ENCODE measurements around the gene SELENOV.
A peak's percentile ranks its signal among the peaks of the same experiment; 100 is the strongest.

The SELENOV gene

DNA sequence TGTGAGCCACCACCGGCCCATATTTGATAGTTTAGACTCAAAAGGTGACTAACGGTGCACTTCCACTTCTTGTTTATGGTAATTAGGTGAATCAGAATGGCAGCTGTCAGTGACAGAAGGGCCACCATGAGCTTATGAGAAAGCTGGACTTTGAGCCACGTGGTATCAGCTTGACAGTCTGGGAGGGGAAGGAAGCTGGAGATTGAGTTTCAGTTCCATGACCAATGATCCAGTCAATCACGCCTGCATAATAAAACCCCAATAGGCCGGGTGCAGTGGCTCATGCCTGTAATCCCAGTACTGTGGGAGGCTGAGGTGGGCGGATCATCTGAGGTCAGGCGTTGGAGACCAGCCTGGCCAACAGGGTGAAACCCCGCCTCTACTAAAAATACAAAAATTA, 9.6 kb downstream of the SELENOV start:
- DNase-seq, result no peak

DNA sequence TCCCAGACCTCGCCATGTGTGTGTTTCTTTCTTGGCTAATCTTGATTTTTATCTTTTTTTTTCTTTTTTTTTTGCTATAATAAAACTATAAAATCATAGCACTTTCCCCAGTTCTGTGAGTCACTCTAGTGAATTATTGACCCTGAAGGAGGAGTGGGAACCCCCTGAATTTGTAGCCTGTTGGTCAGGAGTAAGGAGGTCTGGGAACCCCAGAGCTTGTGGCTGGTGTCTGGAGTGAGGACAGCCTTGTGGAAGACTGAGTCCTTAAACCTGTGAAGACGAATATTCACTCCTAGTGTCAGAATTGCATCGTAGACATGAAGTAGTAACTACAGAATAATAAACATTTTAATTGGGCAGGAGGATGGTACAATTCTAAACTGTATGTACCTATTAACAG, 10.3 kb downstream of the SELENOV start:
- DNase-seq, result no peak

DNA sequence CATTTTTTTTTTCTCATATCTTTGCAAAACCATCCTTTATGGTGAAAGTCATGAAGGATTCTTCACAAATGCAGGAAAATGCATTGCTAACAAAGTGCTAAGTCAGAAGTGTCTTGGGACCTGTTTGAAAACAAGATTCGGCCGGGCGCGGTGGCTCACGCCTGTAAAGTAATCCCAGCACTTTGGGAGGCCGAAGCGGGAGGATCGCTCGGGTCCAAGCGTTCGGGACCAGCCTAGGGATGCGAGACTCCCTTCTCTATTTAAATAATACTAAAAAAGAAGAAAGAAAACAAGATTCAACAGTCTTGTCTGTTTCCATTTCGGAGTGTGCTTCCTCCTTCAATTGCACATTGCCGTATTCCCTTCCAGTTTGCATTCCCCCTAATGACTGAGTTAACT, 16.9 kb downstream of the SELENOV start:
- DNase-seq, result no peak

DNA sequence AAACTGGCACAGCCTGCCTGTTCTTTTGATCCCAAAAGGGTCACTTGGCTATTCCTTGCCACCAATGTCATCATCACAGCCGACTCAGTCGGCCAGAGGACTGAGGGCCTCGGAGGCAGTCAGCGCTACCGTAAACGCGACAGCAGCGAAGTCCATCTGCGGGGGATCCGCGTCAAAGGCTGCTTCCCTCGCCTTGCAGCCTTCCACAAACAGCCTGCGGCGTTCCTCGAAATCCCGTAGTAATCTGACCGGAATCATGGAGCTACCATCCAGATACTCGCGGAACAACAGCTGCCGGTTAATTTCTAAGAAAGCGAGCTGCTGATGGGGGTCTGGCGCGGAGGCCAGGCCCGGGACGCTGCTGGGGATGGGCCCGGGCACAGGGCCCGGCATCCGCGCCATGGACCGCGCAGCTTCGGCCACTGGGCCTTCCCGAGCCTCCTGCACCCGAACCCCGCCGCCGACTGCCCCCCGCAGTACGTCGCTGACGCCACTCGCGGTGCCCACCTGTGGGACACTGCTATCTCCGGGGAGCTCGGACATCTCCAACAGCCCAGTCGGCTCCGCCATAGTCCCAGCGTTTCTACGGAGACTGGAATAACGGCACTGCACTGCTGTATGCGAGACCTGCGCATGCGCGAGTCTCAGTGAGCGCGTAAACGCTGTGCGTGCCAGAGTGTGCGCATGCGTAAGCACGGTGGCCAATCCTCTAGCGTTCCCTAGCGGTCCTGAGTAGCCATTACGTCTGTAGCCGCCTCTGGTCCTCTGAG, 17.5 kb downstream of the SELENOV start, which contains the start of gene EID2B:
EID2B (minus strand) TSS at position 620 of the 770 bp plus-strand sequence; CDS start at position 570, 50 bp downstream.
- peak; percentile 90 for DNase-seq

DNA sequence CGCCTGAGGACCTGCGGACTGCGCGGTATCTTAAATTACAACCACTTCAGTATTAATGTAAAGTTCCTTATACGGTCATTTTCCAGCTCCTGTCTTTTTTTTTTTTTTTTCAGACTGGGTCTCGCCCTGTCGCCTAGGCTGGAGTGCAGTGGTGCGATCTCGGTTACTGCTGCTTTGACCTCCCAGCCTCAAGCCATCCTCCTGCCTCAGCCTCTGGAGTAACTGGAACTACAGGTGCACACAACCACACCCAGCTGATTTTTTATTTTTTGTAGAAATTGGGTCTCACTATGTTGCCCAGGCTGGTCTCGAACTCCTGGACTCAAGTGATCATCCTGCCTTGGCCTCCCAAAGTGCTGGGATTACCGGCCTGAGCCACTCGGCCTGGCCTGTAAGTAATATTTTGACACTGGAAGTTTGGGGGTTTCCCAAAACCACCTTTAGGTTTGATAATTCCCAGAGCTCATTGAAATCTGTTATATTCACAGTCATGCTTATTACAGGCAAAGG, 18.1 kb downstream of the SELENOV start:
- DNase-seq, result no peak

DNA sequence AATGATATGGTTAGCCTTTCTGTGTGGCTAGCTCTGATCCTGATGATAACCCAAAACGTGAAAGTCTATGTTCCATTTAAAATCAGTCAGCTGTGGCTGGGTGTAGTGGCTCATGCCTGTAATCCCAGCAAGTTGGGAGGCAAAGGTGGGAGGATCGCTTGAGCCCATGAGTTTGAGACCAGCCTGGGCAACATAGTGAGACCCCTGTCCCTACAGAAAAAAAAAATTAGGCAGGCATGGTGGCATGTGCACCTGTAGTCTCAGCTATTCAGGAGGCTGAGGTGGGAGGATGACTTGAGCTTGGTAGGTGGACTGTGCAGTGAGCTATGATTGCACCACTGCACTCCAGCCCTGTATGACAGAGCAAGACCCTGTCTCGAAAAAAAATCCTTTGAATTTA, 18.9 kb downstream of the SELENOV start:
- no peak for DNase-seq

DNA sequence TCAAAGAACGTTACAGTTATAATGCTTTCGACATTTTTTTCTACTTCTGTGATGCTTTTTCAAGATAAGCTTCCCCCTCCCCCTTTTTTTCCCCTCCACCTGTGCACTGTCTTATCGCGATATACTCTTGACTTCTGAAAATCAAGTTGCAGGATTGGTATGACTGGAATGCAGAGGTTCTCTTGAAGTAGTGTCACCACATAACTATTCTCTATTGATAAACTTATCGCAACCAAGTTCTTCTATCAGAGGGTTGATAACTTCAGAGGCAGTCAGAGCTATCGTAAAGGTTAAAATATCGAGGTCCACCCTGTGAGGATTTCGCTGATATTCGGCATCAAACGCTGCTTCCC, 24.2 kb downstream of the SELENOV start:
- DNase-seq, result no peak

DNA sequence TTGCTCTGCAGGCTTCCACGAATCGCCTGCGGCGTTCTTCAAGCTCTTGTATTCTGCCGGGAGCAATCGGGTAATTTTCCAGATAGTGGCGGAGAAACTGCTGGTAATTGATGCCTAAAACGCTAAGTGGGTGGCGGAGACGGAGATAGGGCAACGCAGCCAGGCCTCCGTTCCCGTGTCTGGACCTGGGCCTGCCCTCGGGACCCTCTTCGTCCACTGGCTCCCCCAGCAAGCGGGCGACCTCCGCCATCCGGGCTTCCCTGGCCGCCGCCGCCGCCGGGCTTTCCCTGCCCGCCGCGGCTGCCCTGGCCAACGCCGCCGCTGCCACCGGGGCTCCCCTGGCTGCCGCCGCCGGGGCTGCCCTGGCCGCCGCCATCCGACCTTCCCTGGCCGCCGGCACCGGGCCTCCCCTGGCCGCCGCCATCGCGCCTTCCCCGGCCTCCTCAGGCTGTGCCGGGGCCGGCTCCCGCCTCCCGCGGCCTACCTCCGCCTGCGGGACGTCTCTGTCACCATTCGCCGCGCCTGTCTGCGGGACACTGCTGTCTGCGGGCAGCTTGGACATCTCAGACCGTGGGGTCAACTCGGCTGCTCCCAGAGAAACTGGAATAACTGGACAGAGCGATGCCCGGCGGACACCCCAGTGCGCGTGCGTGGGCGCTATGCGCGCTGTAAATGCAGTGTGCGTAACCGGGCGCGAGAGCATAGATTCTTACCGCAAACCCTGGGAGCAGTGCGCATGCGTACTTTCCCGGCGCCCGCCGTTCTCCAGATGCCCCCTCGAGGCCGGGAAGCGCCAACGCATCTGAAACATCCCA, 24.8 kb downstream of the SELENOV start, which contains the start of gene EID2:
EID2 (minus strand) TSS at position 644 of the 815 bp plus-strand sequence; CDS start at position 562, 82 bp downstream.
- peak; percentile 79 for DNase-seq

DNA sequence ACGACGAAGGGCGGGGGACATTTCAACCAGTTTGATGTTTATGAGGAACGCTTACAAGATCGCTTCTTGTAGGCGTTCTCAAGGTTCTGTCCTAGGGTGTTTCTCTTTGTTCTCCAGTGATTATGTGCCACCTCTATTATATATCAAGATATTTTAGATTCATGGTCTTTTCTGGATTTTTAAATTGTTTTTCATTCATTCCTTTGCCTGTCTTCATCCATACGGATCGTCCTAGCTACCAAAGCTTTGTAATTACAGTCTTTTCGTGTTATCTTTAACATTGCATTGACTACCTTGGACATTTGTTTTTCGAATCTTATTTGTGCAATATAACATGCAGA, 25.4 kb downstream of the SELENOV start:
- no peak for DNase-seq

DNA sequence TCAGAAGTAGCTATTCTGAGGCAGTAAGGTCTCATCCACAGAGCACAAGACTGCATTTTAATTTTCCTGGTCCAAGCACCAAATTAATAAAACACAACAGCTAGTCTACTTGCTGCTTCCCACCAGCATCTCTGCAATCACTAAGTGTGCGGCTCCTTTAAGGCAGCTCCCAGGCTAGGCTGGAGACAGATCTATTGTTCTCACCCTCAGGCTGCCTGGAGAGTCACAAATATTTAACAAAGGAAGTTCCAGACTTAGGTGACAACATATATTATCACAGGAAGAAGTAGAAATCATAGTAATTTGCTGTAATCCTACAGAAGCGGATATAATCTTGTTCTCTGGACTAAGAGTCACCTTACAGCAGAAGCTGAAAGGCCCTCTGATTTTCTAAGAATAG, 27.3 kb downstream of the SELENOV start:
- DNase-seq, result no peak

DNA sequence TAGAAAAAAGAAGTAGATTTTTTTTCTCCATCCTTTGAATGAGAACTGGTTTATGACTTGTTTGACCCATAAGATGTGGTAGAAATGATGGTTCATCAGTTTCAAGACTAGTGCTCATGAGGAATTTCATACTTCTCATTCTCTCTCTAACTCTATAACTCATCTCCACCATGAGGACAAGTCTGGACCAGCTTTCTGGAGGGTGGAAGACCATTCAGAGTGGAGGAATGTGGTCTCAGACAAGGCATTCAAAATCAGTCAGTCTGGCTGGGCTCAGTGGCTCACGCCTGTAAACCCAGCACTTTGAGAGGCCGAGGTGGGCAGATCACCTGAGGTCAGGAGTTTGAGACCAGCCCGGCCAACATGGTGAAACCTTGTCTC, 28.5 kb downstream of the SELENOV start:
- DNase-seq, result no peak

DNA sequence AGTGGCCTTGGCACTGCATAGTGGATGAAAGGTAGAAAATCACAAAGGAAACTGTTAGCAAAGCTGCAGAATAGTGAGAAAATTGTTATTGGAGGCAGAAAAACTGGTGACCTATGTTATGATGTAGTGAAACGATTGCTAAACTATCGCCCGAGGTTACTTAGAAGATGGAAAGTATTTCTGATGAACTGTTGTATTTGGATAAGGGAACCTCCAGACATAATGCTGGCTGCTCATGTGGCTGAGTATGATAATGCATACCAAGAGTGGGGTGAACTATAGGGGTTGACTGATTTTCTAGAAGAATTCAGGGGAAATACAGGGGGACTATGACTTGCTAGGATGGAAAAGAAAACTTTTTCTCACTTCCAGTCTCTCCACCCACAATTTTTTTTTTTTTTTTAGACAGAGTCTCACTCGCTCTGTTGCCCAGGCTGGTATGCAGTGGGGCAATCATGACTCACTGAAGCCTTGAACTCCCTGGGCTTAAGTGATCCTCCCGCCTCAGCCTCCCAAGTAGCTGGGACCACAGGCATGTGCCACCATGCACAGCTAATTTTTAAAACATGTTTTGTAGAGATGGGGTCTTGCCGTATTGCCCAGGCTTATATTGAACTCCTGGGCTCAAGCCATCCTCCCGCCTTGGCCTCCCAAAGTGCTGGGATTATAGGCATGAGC, 29.4 kb downstream of the SELENOV start:
- no peak for DNase-seq

DNA sequence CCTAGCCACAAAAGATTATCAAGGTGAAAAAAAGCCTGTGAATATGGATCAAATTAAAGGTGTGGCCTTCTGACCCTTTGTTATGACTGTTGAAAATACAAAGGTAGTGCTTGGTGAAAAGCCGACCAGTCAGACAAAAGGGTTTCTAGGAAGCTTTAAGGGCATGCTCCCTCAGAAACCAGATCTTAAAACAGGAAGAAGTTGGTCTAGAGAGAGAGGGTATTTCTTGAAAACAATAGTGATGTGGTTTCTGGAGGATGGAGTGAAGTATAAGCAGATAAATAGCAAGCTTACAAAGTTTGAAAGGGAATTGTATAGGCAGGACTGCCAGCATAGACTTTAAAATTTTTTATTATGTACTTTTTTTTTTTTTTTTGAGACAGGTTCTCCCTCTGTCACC, 30.0 kb downstream of the SELENOV start:
- no peak for DNase-seq

DNA sequence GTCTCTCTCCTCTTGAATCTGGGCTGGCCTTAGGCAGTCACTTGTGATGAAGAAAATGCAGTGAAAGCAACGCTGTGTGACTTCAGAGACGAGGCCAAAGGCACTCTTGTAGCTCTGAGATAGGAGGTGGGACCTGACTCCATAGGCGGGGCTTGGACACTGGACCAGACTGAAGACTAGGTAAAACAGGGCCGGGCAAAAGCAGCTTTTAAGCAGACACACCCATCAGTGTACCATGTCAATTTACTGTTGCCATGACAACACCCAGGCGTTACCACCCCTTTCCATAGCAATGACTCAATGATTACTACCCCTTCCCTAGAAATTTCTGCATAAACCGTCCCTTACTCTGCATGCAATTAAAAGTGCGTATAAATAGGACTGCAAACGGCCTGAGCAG, 31.7 kb downstream of the SELENOV start:
- DNase-seq, result no peak

DNA sequence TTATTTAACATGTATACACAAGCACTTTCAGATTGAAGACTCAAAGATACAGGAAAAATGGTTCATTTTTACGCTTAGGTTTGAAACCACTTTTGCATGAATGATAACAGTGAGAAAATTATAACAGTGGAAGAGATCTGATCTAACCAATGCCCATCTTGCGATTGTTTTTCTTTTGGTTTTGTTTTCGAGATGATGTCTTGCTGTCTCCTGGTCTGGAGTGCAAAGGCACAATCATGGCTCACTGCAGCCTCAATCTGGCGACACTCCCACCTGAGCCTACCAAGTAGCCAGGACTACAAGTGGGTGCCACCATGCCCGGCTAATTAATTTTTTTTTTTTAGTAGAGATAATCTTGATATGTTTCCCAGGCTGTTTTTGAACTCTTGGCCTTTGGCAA, 35.3 kb downstream of the SELENOV start:
- DNase-seq, result no peak

DNA sequence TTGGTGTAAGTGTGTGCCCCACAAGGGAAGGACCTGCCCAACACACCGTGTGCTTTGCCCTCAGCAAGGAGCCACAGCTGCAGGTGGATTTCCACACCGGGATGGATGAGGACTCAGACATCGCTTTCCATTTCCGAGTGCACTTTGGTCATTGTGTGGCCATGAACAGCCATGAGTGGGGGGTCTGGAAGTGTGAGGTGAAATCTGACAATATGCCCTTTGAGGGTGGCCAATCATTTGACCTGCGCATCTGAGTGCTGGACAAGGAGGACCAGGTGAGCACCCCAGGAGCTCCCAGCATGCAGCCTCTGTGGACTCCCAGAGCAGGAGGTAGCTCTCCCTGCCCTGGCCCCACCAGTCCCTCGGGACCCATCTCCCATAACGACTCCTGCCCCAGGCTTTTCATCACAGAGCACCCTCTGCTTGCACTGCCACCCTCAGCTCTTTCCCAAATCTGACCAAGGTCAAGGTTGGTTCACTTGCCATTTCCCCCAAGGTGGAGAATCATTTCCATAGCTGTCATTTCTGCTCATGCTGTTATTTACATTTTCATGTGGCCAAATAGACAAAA, 38.2 kb downstream of the SELENOV start:
- DNase-seq, result no peak

DNA sequence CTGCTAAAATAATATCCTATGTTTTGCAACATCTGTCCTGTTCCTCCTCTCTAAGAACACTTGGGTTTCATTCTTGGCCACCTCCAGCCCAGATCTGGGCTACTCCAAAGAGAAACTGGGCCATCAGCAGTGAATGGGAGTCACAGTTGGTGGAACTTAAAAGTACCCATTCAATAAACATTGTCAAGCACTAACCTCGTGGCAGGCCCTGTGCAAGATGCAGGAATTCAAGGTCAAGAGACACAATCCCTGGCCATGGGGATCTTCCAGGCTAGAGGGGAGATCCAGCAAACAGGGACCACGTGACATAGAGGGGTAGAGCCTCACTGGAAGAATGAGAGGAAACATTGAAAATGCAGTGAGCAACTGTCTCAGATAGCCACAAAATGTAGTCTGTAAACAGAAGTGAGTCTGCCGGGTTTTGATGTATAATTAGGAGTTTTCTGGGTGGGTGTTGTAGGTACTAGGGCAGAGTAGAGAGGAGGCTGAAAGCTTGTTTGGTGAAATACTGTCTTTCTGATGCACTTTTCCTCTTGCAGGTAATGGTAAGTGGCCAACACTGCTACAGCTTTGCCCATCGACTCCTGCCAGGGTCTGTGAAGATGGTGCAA, 39.9 kb downstream of the SELENOV start:
- no peak for DNase-seq

DNA sequence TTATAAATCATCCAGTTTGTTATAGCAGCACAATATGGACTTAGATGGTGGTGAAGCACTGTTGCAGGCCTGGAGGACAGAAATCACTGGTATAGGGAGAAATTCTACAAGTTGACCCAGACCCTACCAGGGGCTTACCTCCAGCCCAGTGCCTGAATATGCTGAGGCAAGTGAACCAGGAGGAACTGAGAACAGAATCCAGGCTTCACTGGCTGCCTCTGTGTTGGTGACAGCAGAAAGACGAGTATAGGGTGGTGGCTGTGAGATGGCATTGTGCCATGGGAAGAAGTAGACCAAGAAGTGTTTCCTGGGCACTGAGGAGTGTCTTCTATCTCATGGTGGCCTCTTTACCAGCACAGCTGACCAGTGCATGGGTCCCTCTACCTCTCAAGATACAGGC, 40.9 kb downstream of the SELENOV start:
- no peak for DNase-seq

DNA sequence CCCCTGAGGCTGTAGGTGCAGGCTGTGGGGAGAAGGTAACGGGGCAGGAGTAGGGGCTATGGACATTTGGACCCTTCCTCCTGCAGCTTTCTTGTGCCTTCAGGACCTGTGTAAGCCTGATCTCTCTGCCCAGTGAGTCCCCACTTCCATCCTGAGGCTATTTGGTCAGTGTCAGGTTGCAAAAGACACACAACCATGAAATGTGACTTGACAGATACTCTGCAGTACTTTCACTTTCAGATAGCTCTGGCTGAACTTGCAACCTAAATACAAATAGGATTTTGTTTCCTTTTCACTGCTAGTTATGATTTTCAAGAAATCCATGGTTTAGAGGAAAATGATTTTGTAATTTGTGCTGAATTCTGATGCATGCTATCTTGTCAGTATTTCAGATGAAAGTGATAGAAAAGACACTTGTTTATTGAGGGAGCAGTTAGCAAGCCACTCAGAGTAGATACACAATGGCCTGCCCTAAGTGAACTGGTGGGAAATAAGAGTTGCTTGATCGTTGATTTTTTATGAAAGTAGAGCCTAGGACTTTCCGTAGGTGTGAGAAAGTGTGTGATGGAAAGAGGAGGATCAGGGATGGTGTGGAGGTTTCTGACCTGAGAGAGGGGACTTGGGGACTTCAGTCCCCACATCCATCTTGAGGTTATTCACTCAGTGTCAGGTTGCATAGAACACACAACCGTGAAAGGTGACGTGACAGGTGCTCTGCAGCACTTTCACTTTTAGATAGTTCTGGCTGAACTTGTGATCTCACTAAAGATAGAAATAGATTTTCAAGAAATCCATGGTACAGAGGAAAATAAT, 43.1 kb downstream of the SELENOV start:
- DNase-seq, result no peak

DNA sequence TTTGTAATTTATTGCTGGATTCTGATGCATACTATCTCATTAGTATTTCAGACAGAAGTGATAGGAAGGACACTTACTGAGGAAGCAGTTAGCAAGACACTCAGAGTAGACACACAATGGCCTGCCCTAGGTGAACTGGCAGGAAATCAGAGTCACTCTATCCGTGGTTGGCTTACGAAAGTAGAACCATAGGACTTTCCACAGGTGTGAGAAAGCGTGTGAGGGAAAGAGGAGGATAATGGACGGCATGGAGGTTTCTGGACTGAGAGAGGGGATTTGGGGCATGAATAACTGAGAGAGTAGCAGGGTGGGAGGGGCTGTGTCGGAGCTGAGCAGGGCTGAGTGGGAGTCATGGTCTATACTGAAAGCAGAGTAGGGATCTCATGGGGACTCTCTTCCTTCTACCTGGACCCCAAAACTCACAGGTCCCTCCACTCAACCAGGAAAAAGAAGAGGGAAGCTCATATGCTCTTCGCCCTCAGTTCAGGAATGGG, 43.7 kb downstream of the SELENOV start:
- DNase-seq, result no peak

DNA sequence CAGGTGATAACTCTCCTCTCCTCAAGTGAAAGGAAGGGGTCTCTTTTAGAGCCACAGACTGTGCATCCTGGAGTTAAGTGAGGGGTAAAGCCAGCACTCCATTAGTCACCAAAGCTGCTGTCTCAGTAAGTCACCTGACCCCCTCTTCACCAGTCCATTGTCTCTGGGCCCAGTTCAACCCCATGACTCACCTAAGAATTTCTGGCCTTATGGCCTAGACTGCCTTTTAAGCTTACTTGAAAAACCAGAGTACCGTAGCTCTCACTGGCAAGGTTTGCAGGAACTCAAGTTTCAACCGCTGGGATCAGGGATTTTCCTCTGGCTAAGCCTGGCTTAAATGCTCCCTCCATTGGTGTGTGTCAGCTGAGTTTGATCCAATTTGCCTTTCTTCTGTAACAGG, 48.5 kb downstream of the SELENOV start:
- no peak for DNase-seq

DNA sequence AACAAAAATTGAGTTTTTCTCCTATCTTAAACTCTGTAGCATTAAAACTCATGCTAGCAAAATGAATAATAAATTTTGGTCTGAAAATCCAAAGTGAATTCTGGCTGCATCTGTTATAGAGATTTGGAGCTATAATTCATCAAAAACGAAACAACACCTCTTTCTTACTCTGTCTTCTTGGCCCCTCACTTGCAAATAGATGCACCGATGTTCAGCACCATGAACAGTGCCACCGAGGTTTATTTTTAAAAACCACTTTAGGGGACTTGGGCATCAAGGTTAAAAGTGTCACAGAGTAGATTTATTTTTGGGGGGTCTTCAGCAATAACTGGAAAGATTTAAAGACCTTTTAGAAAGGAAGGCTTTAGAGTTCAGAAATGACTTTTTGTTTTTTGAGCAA, 51.1 kb downstream of the SELENOV start:
- no peak for DNase-seq
